ENCODE data around the gene CABP4.
A peak's percentile ranks its signal among the peaks of the same experiment; 100 is the strongest.

The CABP4 gene

GRCh38 chr11:67496113-67496512 lies 41.0 kb downstream of the CABP4 start:
- no peak for DNase-seq (ENCODE audit: low read depth)

DNA sequence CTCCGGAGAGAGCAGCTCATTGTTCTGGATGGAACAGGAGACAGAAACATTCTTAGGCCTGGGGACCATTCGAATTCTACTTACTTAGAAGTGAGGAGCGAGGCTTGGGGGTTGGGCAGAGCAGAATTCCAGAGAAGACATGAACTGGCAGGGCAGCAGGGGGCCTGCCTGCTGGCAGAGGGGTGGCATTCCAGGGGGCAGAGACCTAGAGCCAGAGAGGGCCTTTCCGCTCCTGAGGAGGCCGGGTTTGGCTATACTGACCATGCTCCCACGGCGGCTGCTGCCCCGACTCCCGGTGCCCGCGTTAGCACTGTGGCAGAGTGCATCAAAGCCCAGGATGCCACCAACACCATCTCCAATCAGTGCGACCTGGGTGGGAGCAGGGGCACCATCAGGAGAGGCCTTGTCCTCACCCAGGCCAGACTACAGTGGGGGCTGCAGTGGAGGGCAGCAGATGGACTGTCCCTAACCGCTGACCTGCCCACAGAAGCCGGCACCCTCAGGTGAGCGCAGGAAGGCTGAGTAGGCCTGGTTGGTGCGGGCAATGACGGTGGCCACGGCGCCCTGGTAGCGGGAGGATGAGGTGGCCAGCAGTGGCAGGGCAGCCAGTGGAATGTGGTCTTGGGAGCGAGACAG lies 42.6 kb downstream of the CABP4 start:
- DNase-seq (ENCODE audit: low read depth) = no peak

GRCh38 chr11:67498544-67498972 lies 43.4 kb downstream of the CABP4 start:
- DNase-seq (ENCODE audit: low read depth) = no peak

GRCh38 chr11:67499808-67500483 lies 44.8 kb downstream of the CABP4 start:
- no peak for DNase-seq (ENCODE audit: low read depth)

DNA sequence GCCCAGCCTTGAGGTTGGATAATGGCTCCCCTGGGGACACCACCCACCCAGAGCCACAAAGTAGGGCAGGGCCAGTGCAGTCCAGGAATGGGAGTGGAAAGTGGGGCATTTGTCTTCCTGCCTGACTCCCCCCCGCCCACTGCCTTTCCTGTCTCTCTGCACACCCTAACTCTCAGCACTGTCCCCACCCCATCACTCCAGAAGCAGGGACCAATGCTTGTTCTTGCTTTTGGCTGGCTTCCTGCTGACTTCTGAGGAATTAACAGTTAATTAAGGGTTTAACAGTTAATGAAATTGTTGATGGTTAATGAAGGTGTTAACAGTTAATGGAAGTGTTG lies 45.3 kb downstream of the CABP4 start:
- DNase-seq (ENCODE audit: low read depth) = no peak

- no peak for DNase-seq (ENCODE audit: low read depth)
These were observed 45.9 kb downstream of the CABP4 start for GRCh38 chr11:67500831-67501715.

DNA sequence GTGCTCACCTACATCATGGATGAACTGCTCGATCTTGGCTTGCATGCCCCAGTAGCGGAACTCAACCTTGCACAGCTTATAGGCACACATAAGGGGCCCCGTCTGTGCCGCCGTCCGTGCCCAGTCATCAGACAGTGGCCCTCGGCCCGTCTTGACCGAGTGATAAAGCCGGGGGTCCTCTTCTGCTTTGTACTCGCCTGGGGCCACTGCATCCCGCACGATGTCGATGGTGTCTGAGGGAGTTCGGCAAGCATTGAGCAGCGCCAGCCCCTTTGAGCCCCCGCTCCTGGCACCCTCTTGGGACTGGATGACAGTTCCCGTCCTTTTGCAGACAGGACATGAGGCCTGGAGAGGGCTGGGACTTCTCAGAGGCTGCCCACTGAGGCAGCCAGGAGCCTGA lies 46.7 kb downstream of the CABP4 start:
- DNase-seq (ENCODE audit: low read depth) = no peak

GRCh38 chr11:67502328-67502979 lies 47.3 kb downstream of the CABP4 start:
- no peak for DNase-seq (ENCODE audit: low read depth)

- no peak for DNase-seq (ENCODE audit: low read depth)
These were observed 48.2 kb downstream of the CABP4 start for GRCh38 chr11:67503119-67504004.

DNA sequence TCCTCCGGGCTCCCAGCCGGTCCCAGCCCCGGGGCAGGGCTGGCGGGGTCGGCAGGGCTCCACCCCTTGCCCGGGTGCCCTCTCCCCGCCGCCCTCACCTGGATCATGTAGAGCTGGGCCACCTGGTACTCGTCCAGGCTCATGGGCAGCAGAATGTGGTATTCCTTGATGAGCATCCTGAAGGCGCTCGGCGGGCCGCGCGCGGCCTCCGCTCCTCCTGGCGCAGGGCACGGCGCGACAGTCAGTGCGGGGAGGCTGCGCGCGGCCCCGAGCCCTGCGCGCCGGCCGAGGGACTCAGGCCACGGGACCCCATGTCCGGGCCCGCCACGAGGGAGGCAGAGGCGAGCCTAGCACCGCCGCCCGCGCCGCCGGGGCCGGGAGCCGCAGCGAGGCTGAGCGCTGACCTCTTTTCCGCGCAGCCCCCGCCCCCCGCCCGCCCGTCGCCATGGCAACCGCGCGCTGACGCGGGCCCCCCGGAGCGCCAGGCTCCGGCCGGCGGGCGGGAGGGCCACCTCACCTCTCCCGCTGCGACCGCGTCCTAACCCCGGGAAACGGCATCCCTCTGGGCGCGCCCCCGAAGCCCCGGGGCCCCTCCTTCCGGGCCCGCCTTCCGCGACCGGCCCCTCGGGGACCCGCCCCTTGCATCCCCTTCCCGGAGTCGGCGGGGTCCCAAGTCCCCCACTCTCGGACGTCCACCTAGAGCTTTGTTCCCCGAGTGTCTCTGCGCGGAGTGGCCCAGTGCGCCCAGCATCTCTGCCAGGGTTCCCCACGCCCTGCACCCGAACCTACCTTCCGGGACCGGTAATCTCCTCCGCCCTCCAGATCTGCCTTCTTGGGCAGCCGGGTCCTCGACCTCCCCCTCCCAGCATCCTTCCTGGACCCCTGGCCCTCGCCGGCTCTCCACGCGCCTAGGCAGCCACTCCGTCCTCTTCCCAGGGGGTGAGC lies 49.1 kb downstream of the CABP4 start:
- DNase-seq (ENCODE audit: low read depth) = peak; percentile 36

DNA sequence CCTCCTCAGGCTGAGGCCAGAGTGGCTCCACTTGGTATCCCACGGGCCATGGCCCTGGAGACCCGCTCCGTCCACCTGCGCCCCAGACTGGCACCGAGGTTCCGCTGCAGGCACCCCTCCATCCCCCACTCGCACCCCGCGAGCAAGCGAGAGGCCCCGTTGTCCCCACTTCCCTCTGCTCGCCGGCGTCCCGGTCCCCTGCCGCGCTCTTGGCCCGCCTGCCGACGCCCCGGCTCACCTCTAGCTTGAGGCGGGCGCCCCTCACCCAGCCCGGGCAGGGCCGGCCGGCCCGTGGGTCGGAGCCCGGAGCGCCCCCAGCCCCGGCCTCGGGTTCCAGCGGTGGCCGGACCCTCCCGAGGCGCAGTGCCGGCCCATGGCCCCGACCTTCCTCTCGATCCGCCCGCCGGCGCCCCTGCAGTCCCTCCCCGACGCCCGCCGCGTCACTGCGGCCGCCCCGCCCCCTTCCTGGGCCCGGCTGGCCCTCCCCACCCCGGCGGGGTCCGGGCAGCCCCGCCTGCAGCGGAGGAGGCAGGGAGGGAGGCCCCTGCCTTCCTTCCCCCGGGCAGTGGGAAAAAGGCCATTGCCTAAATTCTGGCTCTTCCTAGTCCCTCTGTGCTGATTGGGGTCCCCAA lies 49.9 kb downstream of the CABP4 start, which contains the start of gene PITPNM1:
PITPNM1 (minus strand) TSS at position 414 of the 632 bp plus-strand sequence. CDS start 1,183 bp downstream, outside the sequence.
- DNase-seq (ENCODE audit: low read depth) = peak; percentile 71

DNA sequence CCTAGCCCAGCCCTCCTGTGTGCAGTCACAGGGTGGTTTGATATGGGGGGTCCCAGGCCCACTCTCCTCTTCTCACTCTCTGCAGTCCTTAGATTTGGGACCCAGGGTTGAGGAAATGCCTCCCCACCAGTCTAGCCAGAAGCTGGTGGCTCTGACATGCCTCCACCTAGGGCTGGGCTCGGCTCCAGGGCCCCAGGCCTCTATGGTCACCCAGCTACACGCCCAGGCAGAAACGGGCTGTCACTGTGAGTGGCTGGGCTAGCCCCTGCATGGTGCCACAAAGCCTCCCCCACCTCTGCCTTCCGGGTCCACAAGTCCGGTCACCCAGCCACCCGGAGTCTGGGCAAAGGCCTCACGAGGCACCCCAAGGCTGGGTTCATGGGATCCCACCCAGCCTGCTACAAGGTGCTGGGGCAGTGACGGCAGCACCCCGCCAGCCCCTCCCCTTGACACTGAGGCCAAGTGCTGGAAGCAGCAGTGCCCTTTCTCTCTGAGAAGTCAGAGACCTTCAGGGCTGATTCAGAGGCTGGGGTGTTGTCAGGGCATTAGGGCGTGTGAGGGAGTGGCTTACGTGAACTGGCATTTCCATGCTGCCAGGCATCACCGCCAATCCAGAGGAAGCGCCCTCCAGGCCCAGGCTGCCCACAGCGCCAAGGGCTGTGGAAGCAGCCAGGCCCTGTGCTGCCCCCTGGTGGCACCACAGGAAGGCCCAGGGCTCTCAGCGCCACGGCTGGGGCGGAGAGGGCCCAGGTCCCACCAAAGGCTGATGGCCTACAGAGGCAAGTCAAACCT lies 50.6 kb downstream of the CABP4 start:
- DNase-seq (ENCODE audit: low read depth) = peak; percentile 78

GRCh38 chr11:67506426-67507051 lies 51.4 kb downstream of the CABP4 start:
- DNase-seq (ENCODE audit: low read depth) = no peak

GRCh38 chr11:67507242-67507863 lies 52.2 kb downstream of the CABP4 start:
- no peak for DNase-seq (ENCODE audit: low read depth)

- peak; percentile 95 for DNase-seq (ENCODE audit: low read depth)
These were observed 52.8 kb downstream of the CABP4 start, which contains the start of gene CDK2AP2 for GRCh38 chr11:67507864-67508485. Gene CDK2AP2 (minus strand): TSS chr11:67508162. CDS start chr11:67508082, 80 bp downstream.

- peak; percentile 97 for DNase-seq (ENCODE audit: low read depth)
These were observed 53.5 kb downstream of the CABP4 start for GRCh38 chr11:67508486-67509121.

GRCh38 chr11:67510023-67510345 lies 54.8 kb downstream of the CABP4 start:
- no peak for DNase-seq (ENCODE audit: low read depth)

Measured in stimulated activated CD8-positive, alpha-beta memory T cell treated with anti-CD3 and anti-CD28 coated beads, Interleukin-12 subunit alpha, Interleukin-12 subunit beta, amount 100 ng/mL, for 4 hours (primary cell).